Transverse colon (tissue), 3 donors: ENCODE results near the gene PPP1R13B.

Experiments
- POLR2A ChIP-seq: fragments of 450-650 bp; IDR thresholded peaks from one replicate; pipeline ENCODE4 v1.6.1; 2016; ENCODE audit warnings: antibody characterized with exemption, mild to moderate bottlenecking, moderate library complexity
- TF ChIP-seq, protein P1 (sequence below), 5 experiments: fragments of 200-600 bp in 3 of 5; fragments of 450-650 bp in 2 of 5; sonication (generic) in 3 of 5; IDR thresholded peaks; 1 replicate in 2 of 5; 2 replicates in 3 of 5; pipeline ENCODE4 v1.5.1; 2016 to 2017; ENCODE audit warnings: antibody characterized with exemption in 5 of 5, inconsistent platforms in 3 of 5, mild to moderate bottlenecking in 2 of 5, moderate library complexity in 1 of 5

DNA sequence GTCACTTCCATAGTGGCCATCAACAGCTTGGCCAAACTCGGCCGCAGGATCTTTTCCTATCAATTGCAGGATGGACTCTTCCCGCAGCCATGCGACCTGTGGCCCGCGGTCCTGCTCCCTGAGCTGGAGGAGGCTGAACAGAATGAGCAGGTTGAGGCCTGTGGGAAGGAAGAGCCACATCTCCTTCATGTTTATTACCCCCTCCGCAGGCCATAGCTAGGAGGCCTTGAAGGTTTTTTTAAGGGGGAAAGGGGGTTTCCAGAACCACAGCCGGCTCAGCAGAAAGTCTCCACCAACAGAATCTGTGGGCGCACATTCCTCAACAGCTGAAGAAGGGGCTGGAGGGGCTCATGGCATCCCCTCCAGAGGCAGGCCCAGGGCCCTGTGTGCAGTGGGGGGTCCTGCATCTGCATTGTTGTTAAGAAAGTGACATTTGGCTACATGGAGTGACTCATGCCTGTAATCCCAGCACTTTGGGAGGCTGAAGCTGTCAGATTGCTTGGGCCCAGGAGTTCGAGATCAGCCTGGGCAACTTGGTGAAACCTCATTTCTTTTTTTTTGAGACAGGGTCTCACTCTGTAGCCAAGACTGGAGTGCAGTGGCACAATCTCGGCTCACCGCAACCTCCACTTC, 25.2 kb upstream of the PPP1R13B start:
- TF ChIP-seq, protein P1, sequence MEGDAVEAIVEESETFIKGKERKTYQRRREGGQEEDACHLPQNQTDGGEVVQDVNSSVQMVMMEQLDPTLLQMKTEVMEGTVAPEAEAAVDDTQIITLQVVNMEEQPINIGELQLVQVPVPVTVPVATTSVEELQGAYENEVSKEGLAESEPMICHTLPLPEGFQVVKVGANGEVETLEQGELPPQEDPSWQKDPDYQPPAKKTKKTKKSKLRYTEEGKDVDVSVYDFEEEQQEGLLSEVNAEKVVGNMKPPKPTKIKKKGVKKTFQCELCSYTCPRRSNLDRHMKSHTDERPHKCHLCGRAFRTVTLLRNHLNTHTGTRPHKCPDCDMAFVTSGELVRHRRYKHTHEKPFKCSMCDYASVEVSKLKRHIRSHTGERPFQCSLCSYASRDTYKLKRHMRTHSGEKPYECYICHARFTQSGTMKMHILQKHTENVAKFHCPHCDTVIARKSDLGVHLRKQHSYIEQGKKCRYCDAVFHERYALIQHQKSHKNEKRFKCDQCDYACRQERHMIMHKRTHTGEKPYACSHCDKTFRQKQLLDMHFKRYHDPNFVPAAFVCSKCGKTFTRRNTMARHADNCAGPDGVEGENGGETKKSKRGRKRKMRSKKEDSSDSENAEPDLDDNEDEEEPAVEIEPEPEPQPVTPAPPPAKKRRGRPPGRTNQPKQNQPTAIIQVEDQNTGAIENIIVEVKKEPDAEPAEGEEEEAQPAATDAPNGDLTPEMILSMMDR (IDR thresholded peaks at IDR 0.05), result no peak
- no peak for TF ChIP-seq POLR2A
